HG02678 (cell line): ENCODE measurements around the gene SHISA9.

Experiments used
- ATAC-seq: cut with Tn5 transposase; IDR thresholded peaks from one replicate; pipeline ENCODE4 v1.9.1; 2021; ENCODE audit warnings: mild to moderate bottlenecking, moderate library complexity; ENCODE audit not compliant: unreplicated experiment

Gene SHISA9

GRCh38 chr16:13244770-13245169 lies 343.4 kb downstream of the SHISA9 start:
- ATAC-seq = no peak

DNA sequence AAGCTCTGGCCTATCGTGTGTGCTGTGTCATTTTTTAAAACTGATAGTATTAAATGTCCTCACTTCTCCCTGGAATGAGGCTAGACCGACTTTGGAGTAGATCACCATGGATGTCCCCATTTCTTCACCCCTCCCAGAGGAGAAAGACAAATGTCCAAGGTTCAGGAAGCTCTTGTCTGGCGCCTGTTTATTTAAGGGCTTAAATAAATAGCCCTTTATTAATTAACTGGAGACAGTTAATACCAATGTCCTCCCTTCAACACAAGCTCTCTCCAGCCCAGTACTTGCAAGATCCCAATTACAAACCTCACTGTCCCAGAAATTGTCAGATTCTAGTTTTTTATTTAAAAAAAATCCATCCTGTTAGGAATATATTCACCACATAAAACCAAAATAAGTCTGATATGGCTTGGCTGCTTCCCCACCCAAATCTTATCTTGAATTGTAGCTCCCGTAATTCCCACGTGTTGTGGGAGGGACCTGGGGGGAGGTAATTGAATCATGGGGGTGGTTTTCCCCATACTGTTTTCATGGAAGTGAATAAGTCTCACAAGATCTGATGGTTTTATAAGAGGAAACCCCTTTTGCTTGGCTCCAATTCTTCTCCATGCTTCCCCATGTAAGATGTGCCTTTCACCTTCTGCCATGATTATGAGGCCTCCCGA lies 344.4 kb downstream of the SHISA9 start:
- no peak for ATAC-seq

DNA sequence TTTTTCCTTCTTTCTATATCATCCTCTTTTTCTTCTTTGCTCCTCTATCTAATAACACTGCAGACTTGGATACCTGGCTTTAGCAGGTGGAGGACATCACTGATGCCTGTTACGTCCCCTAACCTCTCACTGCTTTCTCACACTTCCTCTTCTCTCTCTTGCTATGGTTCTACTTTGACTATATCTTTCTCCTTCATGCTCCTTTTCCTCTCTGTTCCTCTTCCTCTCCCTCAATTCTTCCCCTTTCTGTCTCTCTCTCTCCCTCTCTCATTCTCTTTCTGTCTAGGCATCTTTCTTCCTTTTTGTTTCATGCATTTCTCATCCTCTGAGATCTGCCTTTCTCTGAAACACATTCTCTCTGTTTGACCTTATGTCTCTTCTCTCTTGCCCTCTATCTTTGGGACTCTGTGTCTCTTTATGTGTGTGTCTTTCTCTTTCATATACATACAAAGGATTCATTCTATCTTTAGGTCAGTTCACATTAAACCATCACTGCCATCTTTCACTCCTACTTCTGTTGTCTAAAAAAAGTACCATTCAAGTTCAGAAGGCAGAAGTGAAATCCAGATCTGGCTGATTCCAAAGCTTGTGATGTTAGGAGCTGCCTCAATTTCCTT lies 353.7 kb downstream of the SHISA9 start:
- ATAC-seq = no peak

GRCh38 chr16:13262270-13263090 lies 361.1 kb downstream of the SHISA9 start:
- ATAC-seq = no peak

DNA sequence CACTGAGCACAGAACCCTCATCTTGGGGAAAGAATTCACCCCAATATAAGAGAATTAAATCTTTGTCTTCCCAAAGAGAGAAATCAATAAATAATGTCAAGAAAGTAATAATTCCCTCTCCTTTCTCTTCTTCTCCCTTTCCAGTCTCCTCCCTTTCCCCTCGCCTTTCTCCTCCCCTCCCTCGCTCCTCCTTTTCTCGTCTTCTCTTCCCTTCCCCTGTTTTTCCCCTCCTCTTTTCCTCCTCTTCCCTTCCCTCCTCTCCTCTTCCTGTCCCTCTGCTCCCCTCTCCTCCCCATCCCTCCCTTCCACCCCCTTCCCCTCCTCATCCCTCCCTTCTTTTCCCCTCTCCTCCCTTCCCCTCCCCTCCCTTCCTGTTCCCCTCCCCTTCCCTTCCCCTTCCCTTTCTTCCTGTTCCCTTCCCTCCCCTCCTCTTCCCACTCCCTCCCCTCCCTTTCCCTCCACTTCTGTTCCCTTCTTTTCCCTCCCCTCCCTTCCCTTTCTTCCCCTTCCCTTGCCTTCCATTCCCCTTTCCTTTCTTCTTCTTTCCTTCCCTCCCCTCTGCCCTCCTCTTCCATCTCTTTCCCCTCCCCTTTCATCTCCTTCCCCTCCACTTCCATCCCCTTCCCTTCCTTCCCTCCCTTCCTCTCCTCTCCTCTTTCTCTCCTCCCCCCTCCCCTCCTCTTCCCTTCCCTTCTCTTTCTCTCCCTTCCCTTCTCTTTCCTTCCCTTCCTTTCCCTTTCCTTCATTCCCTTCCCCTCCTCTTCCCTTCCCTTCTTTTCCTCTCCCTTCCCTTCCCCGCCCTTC lies 363.6 kb downstream of the SHISA9 start:
- ATAC-seq = no peak

GRCh38 chr16:13269359-13269758 lies 368.0 kb downstream of the SHISA9 start:
- no peak for ATAC-seq

DNA sequence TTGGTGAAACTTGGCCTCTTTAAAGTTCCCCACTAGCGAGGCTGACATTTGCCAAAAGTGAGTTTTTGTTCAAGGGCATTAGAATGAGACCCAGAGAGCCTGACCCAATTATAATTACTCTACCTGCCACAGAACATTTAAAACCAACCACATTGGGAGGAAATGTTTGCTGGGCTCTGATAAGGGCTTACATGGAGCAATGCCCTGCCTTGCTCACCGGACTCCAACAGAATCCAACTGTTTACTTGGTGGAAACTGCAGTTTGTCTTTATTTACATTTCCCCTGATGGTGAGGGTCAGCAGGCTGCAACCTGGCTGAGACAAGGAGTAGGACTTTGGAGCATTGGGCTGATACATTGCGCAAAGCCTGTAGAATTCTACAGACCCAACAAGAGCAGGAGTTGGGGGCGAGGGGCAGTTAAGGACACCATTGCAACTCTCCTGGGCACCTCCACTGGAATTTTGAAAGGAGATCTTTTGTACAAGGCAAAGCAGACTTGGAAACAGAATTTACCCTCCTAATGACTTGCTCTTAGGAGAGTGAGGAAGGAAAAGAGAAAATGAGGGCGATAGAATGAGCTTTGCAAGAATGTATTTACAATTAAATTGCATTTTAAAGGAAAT lies 368.6 kb downstream of the SHISA9 start:
- ATAC-seq = no peak

DNA sequence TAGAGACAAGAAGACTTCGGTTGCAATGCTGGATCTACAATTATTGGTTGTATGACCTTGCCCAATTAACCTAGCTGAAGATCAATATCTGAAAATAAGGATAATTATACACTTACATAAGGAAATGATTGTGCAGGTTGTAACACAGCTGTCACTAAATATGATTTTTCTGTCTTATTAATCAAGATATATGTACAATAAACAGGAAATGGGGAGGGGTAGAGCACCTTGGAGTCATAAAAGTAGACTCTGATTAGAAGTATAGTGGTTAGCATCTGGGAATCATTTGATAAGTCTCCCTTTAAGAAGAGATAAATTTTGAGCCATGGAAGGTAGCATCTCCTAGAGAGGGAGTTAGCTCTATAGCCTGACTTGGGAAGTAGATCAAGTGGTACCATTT lies 369.2 kb downstream of the SHISA9 start:
- no peak for ATAC-seq

GRCh38 chr16:13289515-13289914 lies 388.1 kb downstream of the SHISA9 start:
- no peak for ATAC-seq
